Measurements from ENCODE around the gene AFF3. TPM values are rescaled to one million over a fixed set of nuclear protein-coding genes. Genes with fewer than 3 reads are reported as not detected.

AFF3 gene
- total RNA-seq: 10 to 100 TPM; 16.7 to 22.0 (median 17.8) TPM
- 4.0 TPM for polyA plus RNA-seq
- long read RNA-seq, donor 1, partial matches to known transcripts: 1 of 10 reads
- long read RNA-seq, donor 1, other reads (novel, unspliced or antisense): 9 of 10 reads
- long read RNA-seq, donor 2, partial matches to known transcripts: 0 of 1 reads
- long read RNA-seq, donor 2, other reads (novel, unspliced or antisense): 1 of 1 reads
- long read RNA-seq, donor 3, partial matches to known transcripts: 1 of 12 reads
- long read RNA-seq, donor 3, other reads (novel, unspliced or antisense): 11 of 12 reads
- long read RNA-seq, donor 4, partial matches to known transcripts: 1 of 4 reads
- long read RNA-seq, donor 4, other reads (novel, unspliced or antisense): 3 of 4 reads

- no peaks in the 10 kb centered on the region for H3K9me3 ChIP-seq (ENCODE audit: control insufficient read depth, low read length)
- H3K4me1 ChIP-seq (ENCODE audit: control insufficient read depth, insufficient read depth, low read length): no peaks in the 10 kb centered on the region
- no peak for DNase-seq
- 85% methylated on average over 11 of the region's 11 CpGs for WGBS
- no peak for ATAC-seq
- no peak within 1 kb of the TSS for H3K27ac ChIP-seq (ENCODE audit: low read length)
- H3K27me3 ChIP-seq (ENCODE audit: control insufficient read depth, insufficient read depth): no peaks in the 10 kb centered on the region
- intact Hi-C loops (cut with DNase I): no loop called here
- no peak within 1 kb of the TSS for H3K4me3 ChIP-seq (ENCODE audit: low read length)
These were observed at the start of gene AFF3 for GRCh38 chr2:100142393-100142792. TSS of gene AFF3 (minus strand) at chr2:100142590. CDS start at chr2:100104454, 38,136 bp downstream.

GRCh38 chr2:100189387-100189786 lies 47.0 kb upstream of the AFF3 start:
- Histone ChIP-seq H3K4me3 (ENCODE audit: low read length) (no peak overlapping the region), H3K27ac (ENCODE audit: low read length) (no peak overlapping the region), H3K9me3 (ENCODE audit: control insufficient read depth, low read length) (no peaks in the 10 kb centered on the region), H3K4me1 (ENCODE audit: control insufficient read depth, insufficient read depth, low read length) (peaks cover 9% of the 10 kb centered on the region), H3K27me3 (ENCODE audit: control insufficient read depth, insufficient read depth) (no peaks in the 10 kb centered on the region)
- ATAC-seq (no peak), DNase-seq (no peak)
- intact Hi-C loops (cut with DNase I): no loop called here
- WGBS: 59% methylated on average over 6 of the region's 6 CpGs

GRCh38 chr2:100188326-100188725 lies 45.9 kb upstream of the AFF3 start:
- Histone ChIP-seq H3K9me3 (ENCODE audit: control insufficient read depth, low read length) (no peaks in the 10 kb centered on the region), H3K27ac (ENCODE audit: low read length) (no peak overlapping the region), H3K4me1 (ENCODE audit: control insufficient read depth, insufficient read depth, low read length) (peaks cover 9% of the 10 kb centered on the region), H3K27me3 (ENCODE audit: control insufficient read depth, insufficient read depth) (no peaks in the 10 kb centered on the region), H3K4me3 (ENCODE audit: low read length) (no peak overlapping the region)
- intact Hi-C loops (cut with DNase I): no loop called here
- ATAC-seq (no peak), DNase-seq (no peak)
- WGBS: 91% methylated on average over 2 of the region's 2 CpGs

GRCh38 chr2:100186126-100186525 lies 43.7 kb upstream of the AFF3 start:
- Histone ChIP-seq H3K27ac (ENCODE audit: low read length) (no peak overlapping the region), H3K27me3 (ENCODE audit: control insufficient read depth, insufficient read depth) (no peaks in the 10 kb centered on the region), H3K4me3 (ENCODE audit: low read length) (no peak overlapping the region), H3K4me1 (ENCODE audit: control insufficient read depth, insufficient read depth, low read length) (peaks cover 2% of the 10 kb centered on the region), H3K9me3 (ENCODE audit: control insufficient read depth, low read length) (no peaks in the 10 kb centered on the region)
- intact Hi-C loops (cut with DNase I): no loop called here
- 91% methylated on average over 8 of the region's 8 CpGs for WGBS
- no peak for DNase-seq
- no peak for ATAC-seq

GRCh38 chr2:100185516-100185915 lies 43.1 kb upstream of the AFF3 start:
- peaks cover 2% of the 10 kb centered on the region for H3K4me1 ChIP-seq (ENCODE audit: control insufficient read depth, insufficient read depth, low read length)
- H3K27ac ChIP-seq (ENCODE audit: low read length): no peak overlapping the region
- 88% methylated on average over 5 of the region's 5 CpGs for WGBS
- intact Hi-C loops (cut with DNase I): no loop called here
- H3K9me3 ChIP-seq (ENCODE audit: control insufficient read depth, low read length): no peaks in the 10 kb centered on the region
- H3K4me3 ChIP-seq (ENCODE audit: low read length): no peak overlapping the region
- no peak for ATAC-seq
- DNase-seq: no peak
- H3K27me3 ChIP-seq (ENCODE audit: control insufficient read depth, insufficient read depth): no peaks in the 10 kb centered on the region

GRCh38 chr2:100185105-100185504 lies 42.7 kb upstream of the AFF3 start:
- 92% methylated on average over 3 of the region's 3 CpGs for WGBS
- no peaks in the 10 kb centered on the region for H3K27me3 ChIP-seq (ENCODE audit: control insufficient read depth, insufficient read depth)
- ATAC-seq (no peak), DNase-seq (no peak)
- H3K4me1 ChIP-seq (ENCODE audit: control insufficient read depth, insufficient read depth, low read length): peaks cover 2% of the 10 kb centered on the region
- no peak overlapping the region for H3K27ac ChIP-seq (ENCODE audit: low read length)
- no peaks in the 10 kb centered on the region for H3K9me3 ChIP-seq (ENCODE audit: control insufficient read depth, low read length)
- intact Hi-C loops (cut with DNase I): no loop called here
- H3K4me3 ChIP-seq (ENCODE audit: low read length): no peak overlapping the region

GRCh38 chr2:100184055-100184737 lies 41.8 kb upstream of the AFF3 start:
- no peaks in the 10 kb centered on the region for H3K9me3 ChIP-seq (ENCODE audit: control insufficient read depth, low read length)
- H3K27me3 ChIP-seq (ENCODE audit: control insufficient read depth, insufficient read depth): no peaks in the 10 kb centered on the region
- DNase-seq (no peak), ATAC-seq (no peak)
- intact Hi-C loops (cut with DNase I): no loop called here
- H3K27ac ChIP-seq (ENCODE audit: low read length): no peak overlapping the region
- no peak overlapping the region for H3K4me3 ChIP-seq (ENCODE audit: low read length)
- 61% methylated on average over 4 of the region's 4 CpGs for WGBS
- peaks cover 2% of the 10 kb centered on the region for H3K4me1 ChIP-seq (ENCODE audit: control insufficient read depth, insufficient read depth, low read length)

- no peaks in the 10 kb centered on the region for H3K27me3 ChIP-seq (ENCODE audit: control insufficient read depth, insufficient read depth)
- no peak overlapping the region for H3K4me3 ChIP-seq (ENCODE audit: low read length)
- peak overlapping the region; percentile 48 for H3K27ac ChIP-seq (ENCODE audit: low read length)
- ATAC-seq (peak; percentile 72 to 82), DNase-seq (peak; percentile 48 to 79 (median 70))
- intact Hi-C loops (cut with DNase I): no loop called here
- H3K9me3 ChIP-seq (ENCODE audit: control insufficient read depth, low read length): no peaks in the 10 kb centered on the region
- H3K4me1 ChIP-seq (ENCODE audit: control insufficient read depth, insufficient read depth, low read length): peaks cover 2% of the 10 kb centered on the region
- WGBS: 38% methylated on average over 21 of the region's 21 CpGs
These were observed 40.3 kb upstream of the AFF3 start for GRCh38 chr2:100182494-100183361.

GRCh38 chr2:100180503-100180902 lies 38.1 kb upstream of the AFF3 start:
- Histone ChIP-seq H3K27me3 (ENCODE audit: control insufficient read depth, insufficient read depth) (no peaks in the 10 kb centered on the region), H3K27ac (ENCODE audit: low read length) (no peak overlapping the region), H3K9me3 (ENCODE audit: control insufficient read depth, low read length) (no peaks in the 10 kb centered on the region), H3K4me3 (ENCODE audit: low read length) (no peak overlapping the region), H3K4me1 (ENCODE audit: control insufficient read depth, insufficient read depth, low read length) (peaks cover 2% of the 10 kb centered on the region)
- intact Hi-C loops (cut with DNase I): no loop called here
- ATAC-seq (no peak), DNase-seq (no peak)
- 96% methylated on average over 5 of the region's 5 CpGs for WGBS

- Histone ChIP-seq H3K27ac (ENCODE audit: low read length) (no peak overlapping the region), H3K27me3 (ENCODE audit: control insufficient read depth, insufficient read depth) (no peaks in the 10 kb centered on the region), H3K4me1 (ENCODE audit: control insufficient read depth, insufficient read depth, low read length) (peaks cover 2% of the 10 kb centered on the region), H3K4me3 (ENCODE audit: low read length) (no peak overlapping the region), H3K9me3 (ENCODE audit: control insufficient read depth, low read length) (no peaks in the 10 kb centered on the region)
- intact Hi-C loops (cut with DNase I): no loop called here
- DNase-seq (no peak), ATAC-seq (no peak)
- WGBS: 79% methylated on average over 2 of the region's 2 CpGs
These were observed 37.4 kb upstream of the AFF3 start for GRCh38 chr2:100179806-100180205.

GRCh38 chr2:100178864-100179263 lies 36.5 kb upstream of the AFF3 start:
- DNase-seq (no peak), ATAC-seq (no peak)
- no peaks in the 10 kb centered on the region for H3K9me3 ChIP-seq (ENCODE audit: control insufficient read depth, low read length)
- intact Hi-C loops (cut with DNase I): no loop called here
- no peak overlapping the region for H3K4me3 ChIP-seq (ENCODE audit: low read length)
- WGBS: 89% methylated on average over 3 of the region's 3 CpGs
- H3K4me1 ChIP-seq (ENCODE audit: control insufficient read depth, insufficient read depth, low read length): peaks cover 2% of the 10 kb centered on the region
- H3K27me3 ChIP-seq (ENCODE audit: control insufficient read depth, insufficient read depth): no peaks in the 10 kb centered on the region
- H3K27ac ChIP-seq (ENCODE audit: low read length): no peak overlapping the region

All from right cardiac atrium (tissue), 5 donors.